A673 (cell line): Measurements from ENCODE around the gene REV1. TPM values are rescaled to one million over a fixed set of nuclear protein-coding genes. Genes with fewer than 3 reads are reported as not detected.

Experiments used
- BruUV-seq: library from RNA; stranded (reverse); fragments of 400-500 nt; replicated peaks from 2 replicates; lab custom pipeline; 2021; lab: Mats Ljungman, UMichigan
- CTCF ChIA-PET: fragments of 300-600 bp; sonication (Branson Sonifier 250); formaldehyde crosslinking; loops from one replicate; lab custom pipeline; 2022; ENCODE audit warnings: antibody characterized with exemption; lab: Charles Lee
- POLR2A ChIA-PET: fragments of 300-600 bp; sonication (Branson Sonifier 250); formaldehyde crosslinking; loops from one replicate; lab custom pipeline; 2022; ENCODE audit warnings: antibody characterized with exemption; ENCODE audit not compliant: low non-redundant PET; lab: Charles Lee
- DNase-seq: peaks from one replicate; pipeline ENCODE4 v3.0.0-alpha.2; 2015; ENCODE audit warnings: low spot score
- H3K27ac ChIP-seq: fragments of 200-600 bp; sonication (generic); 2 replicates; pipeline ENCODE4 v1.5.1; 2016; ENCODE audit warnings: mixed run types, low read depth, mild to moderate bottlenecking, mixed read lengths, antibody characterized with exemption, low read length; ENCODE audit not compliant: poor library complexity, severe bottlenecking
- H3K27me3 ChIP-seq: fragments of 200-600 bp; sonication (generic); replicated peaks from 2 replicates; pipeline ENCODE4 v1.6.1; 2017; ENCODE audit warnings: mixed run types, low read depth, mild to moderate bottlenecking, mixed read lengths, antibody characterized with exemption, low read length; ENCODE audit not compliant: insufficient read depth, poor library complexity
- H3K36me3 ChIP-seq: fragments of 200-600 bp; sonication (generic); 2 replicates; pipeline ENCODE4 v1.6.1; 2016; ENCODE audit warnings: mixed run types, mild to moderate bottlenecking, mixed read lengths, antibody characterized with exemption, low read length; ENCODE audit not compliant: insufficient read depth, poor library complexity, severe bottlenecking
- H3K4me1 ChIP-seq: fragments of 200-600 bp; sonication (generic); 2 replicates; pipeline ENCODE4 v1.6.1; 2017; ENCODE audit warnings: mixed run types, mild to moderate bottlenecking, mixed read lengths, antibody characterized with exemption, low read length; ENCODE audit not compliant: insufficient read depth, poor library complexity, severe bottlenecking
- H3K4me3 ChIP-seq: fragments of 200-600 bp; sonication (generic); 2 replicates; pipeline ENCODE4 v1.5.1; 2016; ENCODE audit warnings: low read depth, mixed run types, mild to moderate bottlenecking, mixed read lengths, low read length; ENCODE audit not compliant: poor library complexity, severe bottlenecking
- H3K9me3 ChIP-seq: fragments of 200-600 bp; sonication (generic); 2 replicates; pipeline ENCODE4 v1.6.1; 2016; ENCODE audit warnings: mixed run types, low read depth, mild to moderate bottlenecking, mixed read lengths, antibody characterized with exemption, low read length; ENCODE audit not compliant: poor library complexity, severe bottlenecking
- CTCF ChIP-seq: fragments of 300-800, 200-600 bp; sonication (generic); conservative IDR thresholded peaks from 2 replicates; pipeline ENCODE4 v1.5.1; 2017; ENCODE audit warnings: low read depth, mild to moderate bottlenecking, antibody characterized with exemption, low read length, moderate library complexity, mixed read lengths
- EZH2 ChIP-seq: fragments of 200-600 bp; sonication (generic); IDR thresholded peaks from 2 replicates; pipeline ENCODE4 v1.6.1; 2017; ENCODE audit warnings: borderline replicate concordance, low read depth, mild to moderate bottlenecking, mixed read lengths, antibody characterized with exemption, low read length; ENCODE audit not compliant: poor library complexity, severe bottlenecking
- intact Hi-C: fragments of 100-400 bp; cut with micrococcal nuclease; formaldehyde crosslinking; loops from one replicate; pipeline ENCODE4 v1.10.0; 2022; ENCODE audit not compliant: unreplicated experiment
- total RNA-seq: library from RNA; stranded (reverse); gene quantifications from 2 replicates; pipeline ENCODE4 v1.2.3, GENCODE V29; 2021

REV1 gene
- total RNA-seq, 1 experiment from 2014 or later = 38.1 TPM

- no peak overlapping the region for H3K27ac ChIP-seq
- DNase-seq = no peak
Observed at GRCh38 chr2:99404039-99404796, 85.6 kb downstream of the REV1 start.

GRCh38 chr2:99403524-99403923 is 86.3 kb downstream of the REV1 start:
- BruUV-seq = no TSS peak
- H3K4me3 ChIP-seq = no peak overlapping the region
- H3K36me3 ChIP-seq = peaks cover 77% of the 10 kb centered on the region
- no peak for DNase-seq
- CTCF ChIA-PET = no interaction called here
- TF ChIP-seq CTCF (no peak), EZH2 (no peak)
- H3K9me3 ChIP-seq = no peaks in the 10 kb centered on the region
- no peaks in the 10 kb centered on the region for H3K4me1 ChIP-seq
- no peak overlapping the region for H3K27ac ChIP-seq
- intact Hi-C loops = no loop called here
- POLR2A ChIA-PET = no interaction called here
- no peaks in the 10 kb centered on the region for H3K27me3 ChIP-seq

More at GRCh38 chr2:99404039-99404796, 85.6 kb downstream of the REV1 start:
- Histone ChIP-seq H3K9me3 (no peaks in the 10 kb centered on the region), H3K36me3 (peaks cover 70% of the 10 kb centered on the region), H3K4me3 (no peak overlapping the region), H3K27me3 (no peaks in the 10 kb centered on the region), H3K4me1 (no peaks in the 10 kb centered on the region)
- intact Hi-C loops = loop anchor here (2.0 kb wide), 1 partner anchor 67 kb away; the partner anchor contains the start of genes EIF5B and TXNDC9
- BruUV-seq = no TSS peak
- ChIA-PET POLR2A (no interaction called here), CTCF (no interaction called here)
- TF ChIP-seq EZH2 (no peak), CTCF (no peak)

DNA sequence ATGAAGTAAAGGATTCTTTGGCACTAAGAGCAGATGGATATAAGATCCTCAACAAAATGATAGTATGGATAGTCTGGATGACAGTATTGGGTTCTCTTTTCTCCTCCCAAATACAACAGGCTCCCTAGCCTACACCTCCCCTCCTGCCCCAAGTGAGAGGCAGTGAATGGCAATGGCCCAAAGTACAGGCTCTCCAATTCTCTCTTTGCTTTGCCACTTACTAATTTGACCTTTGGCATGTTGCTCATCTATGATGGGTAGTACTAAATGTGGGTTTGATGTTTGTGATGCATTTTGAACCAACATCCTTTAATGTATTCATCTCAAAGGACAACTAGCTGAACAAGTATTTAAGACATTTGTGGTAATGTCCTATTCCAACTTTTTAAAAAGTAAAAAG is 86.7 kb downstream of the REV1 start:
- BruUV-seq = no TSS peak
- Histone ChIP-seq H3K4me1 (no peaks in the 10 kb centered on the region), H3K4me3 (no peak overlapping the region), H3K27me3 (no peaks in the 10 kb centered on the region), H3K36me3 (peaks cover 81% of the 10 kb centered on the region), H3K27ac (no peak overlapping the region), H3K9me3 (no peaks in the 10 kb centered on the region)
- no peak for DNase-seq
- TF ChIP-seq EZH2 (no peak), CTCF (no peak)
- ChIA-PET POLR2A (no interaction called here), CTCF (no interaction called here)
- intact Hi-C loops = no loop called here
